ENCODE data around the gene CHFR.

Gene CHFR

DNA sequence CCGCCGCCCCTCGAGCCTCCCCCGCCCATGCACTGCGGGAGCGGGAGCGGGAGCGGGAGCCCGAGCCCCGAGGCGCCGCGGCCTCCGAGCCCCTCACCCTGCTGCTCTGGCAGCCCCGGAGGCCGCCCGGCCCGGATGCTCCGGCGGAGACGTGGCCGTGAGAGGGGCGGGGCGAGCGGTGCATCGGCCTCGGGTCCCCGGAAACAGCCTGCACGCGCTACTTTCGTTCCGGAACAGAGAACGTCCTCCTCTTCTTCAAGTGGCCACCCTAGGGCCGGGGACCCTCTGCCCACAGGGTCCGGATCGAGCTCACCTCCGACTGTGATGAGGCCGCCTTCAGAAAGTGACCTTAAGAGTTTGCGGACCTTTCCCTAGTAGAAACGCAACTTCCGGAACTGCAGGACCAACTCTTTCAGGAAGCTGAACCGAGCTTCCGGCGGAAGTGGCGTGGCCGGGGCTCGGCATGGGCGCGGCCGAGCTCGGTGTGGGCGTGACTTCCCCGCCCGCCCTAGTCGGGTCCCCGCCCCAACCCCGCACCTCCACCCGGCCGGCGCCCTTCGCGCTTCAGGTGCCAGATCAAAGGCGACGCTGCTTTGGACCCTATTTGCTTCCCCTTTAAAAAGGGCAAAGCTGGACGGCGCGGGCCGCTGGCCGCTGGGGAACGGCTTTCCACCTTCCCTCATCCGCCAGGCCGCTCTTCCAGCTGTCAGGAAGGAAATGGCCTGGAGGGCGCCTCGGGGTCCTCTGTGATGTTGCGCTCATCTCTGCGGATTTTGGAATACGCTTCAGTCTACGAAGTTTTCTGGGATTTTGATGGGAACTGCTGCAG lies 58.5 kb downstream of the CHFR start, which contains the start of gene GOLGA3:
Gene GOLGA3 (minus strand): TSS at position 164 of the 829 bp plus-strand sequence. CDS start 6,741 bp downstream, outside the sequence.
- peak; percentile 94 for DNase-seq (ENCODE audit: low read depth)
- TF ChIP-seq, protein P1, sequence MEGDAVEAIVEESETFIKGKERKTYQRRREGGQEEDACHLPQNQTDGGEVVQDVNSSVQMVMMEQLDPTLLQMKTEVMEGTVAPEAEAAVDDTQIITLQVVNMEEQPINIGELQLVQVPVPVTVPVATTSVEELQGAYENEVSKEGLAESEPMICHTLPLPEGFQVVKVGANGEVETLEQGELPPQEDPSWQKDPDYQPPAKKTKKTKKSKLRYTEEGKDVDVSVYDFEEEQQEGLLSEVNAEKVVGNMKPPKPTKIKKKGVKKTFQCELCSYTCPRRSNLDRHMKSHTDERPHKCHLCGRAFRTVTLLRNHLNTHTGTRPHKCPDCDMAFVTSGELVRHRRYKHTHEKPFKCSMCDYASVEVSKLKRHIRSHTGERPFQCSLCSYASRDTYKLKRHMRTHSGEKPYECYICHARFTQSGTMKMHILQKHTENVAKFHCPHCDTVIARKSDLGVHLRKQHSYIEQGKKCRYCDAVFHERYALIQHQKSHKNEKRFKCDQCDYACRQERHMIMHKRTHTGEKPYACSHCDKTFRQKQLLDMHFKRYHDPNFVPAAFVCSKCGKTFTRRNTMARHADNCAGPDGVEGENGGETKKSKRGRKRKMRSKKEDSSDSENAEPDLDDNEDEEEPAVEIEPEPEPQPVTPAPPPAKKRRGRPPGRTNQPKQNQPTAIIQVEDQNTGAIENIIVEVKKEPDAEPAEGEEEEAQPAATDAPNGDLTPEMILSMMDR (conservative IDR thresholded peaks at IDR 0.05; ENCODE audit: low read length) = no peak
- H3K4me3 ChIP-seq (ENCODE audit: low read length) = peak within 1 kb of the TSS; percentile 98

DNA sequence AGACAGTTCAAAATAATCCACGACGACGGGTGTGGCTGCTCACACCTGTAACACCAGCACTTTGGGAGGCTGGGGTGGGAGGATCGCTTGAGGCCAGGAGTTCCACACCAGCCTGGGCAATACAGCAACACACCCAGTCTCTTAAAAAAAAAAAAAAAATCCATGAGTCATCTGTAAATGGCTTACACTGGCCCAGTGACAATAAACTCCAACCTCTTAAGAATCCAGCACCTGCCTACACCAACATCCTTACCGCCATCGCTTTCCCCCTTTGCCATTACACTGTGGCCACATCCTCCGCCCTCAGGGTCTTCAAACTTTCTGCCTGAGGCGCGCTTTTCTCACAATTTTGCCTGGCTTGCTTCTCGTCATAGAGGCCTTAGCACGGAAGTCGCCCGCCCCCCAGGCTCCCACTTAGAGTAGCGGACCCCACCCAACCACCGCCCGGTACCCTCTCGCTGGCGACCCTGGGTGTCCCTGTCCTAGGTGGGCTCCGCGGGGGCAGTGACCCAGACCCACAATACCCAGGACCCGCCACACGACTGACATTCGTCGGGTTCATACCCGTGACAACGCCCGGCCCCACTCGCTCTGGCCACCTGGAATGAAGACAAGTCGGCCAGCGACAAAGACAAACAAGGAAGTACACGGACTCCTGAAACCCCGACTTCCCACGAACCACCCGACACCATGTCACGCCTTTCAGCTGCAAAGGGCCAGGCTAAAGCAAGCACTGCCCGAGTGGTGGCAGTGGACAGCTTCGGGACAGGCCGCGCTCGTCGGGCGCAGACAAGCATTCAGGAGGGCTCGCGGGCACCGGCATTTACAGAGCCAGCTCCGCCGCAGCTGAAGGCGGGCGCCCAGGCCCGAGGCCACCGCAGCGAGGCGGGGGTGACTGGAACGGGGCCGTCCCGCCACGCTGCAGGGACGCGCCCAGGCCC lies 59.4 kb downstream of the CHFR start:
- peak overlapping the region; percentile 98 for H3K4me3 ChIP-seq (ENCODE audit: low read length)
- TF ChIP-seq, protein P1 (conservative IDR thresholded peaks at IDR 0.05; ENCODE audit: low read length) = no peak
- peak; percentile 80 for DNase-seq (ENCODE audit: low read depth)

DNA sequence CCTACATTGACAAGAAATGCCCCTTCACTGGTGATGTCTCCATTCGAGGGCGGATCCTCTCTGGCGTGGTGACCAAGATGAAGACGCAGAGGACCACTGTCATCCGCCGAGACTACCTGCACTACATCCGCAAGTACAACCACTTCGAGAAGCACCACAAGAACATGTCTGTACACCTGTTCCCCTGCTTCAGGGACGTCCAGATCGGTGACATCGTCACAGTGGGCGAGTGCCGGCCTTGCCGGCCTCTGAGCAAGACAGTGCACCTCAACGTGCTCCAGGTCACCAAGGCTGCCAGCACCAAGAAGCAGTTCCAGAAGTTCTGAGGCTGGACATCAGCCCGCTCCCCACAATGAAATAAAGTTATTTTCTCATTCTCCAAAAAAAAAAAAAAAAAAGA lies 61.5 kb downstream of the CHFR start:
- TF ChIP-seq, protein P1 (conservative IDR thresholded peaks at IDR 0.05; ENCODE audit: low read length) = no peak
- no peak overlapping the region for H3K4me3 ChIP-seq (ENCODE audit: low read length)
- no peak for DNase-seq (ENCODE audit: low read depth)

DNA sequence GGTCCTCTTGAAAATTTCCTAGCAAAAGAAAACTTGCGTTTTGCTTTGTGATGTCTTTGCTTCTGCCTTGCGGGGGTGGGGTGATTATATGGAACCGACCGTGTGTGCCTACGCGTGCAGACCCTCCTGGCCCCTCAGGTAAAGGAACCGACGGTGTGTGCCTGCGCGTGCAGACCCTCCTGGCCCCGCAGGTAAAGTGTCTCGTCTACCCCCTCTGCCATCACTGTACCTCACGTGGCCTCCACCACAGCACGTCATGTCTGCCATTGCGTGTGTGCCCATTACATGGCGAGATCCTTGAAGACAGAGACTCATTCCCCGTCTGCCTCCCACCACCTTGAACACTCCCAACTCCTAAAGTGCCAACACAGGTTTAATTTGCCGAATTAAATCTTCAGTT lies 62.3 kb downstream of the CHFR start:
- TF ChIP-seq, protein P1 (conservative IDR thresholded peaks at IDR 0.05; ENCODE audit: low read length) = no peak
- no peak for DNase-seq (ENCODE audit: low read depth)
- no peak overlapping the region for H3K4me3 ChIP-seq (ENCODE audit: low read length)

DNA sequence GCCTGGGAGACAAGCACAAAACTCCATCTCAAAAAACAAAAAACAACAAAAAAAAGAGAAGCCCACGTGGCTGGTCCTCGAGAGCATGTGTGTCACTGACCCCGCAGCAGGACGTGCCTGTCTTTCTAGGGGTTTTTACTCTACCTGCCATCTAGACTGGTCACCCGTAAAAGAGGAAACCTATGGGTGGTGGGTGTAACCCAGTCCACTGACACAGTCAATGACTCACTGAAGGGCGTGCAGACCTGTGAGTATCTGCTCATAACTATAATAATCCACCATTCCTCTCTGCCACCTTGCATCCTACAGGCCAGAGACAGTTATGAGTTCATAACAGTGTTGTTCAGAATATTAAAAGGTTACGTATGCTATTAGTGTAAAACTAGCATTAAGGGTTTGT lies 63.4 kb downstream of the CHFR start:
- TF ChIP-seq, protein P1 (conservative IDR thresholded peaks at IDR 0.05; ENCODE audit: low read length) = no peak
- H3K4me3 ChIP-seq (ENCODE audit: low read length) = no peak overlapping the region
- DNase-seq (ENCODE audit: low read depth) = no peak

DNA sequence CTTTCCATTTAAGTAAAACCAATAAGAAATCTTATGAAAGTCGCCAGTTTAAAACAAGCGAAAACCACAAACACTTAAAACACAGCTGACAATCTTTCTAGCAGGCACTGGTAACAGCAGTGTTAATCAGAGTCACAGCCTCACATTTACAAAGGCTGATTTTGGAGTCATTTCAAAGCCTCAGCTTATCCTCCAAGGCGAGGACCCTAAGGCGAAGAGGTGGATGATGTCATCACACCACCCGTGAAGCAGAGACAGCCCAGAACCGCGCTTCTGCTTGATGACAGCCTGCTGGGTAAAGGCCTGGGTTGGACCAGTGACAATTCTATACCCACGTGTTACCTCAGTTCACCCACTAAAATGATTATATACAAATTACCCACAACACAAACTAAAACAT lies 68.8 kb downstream of the CHFR start:
- no peak for DNase-seq (ENCODE audit: low read depth)
- TF ChIP-seq, protein P1 (conservative IDR thresholded peaks at IDR 0.05; ENCODE audit: low read length) = no peak
- H3K4me3 ChIP-seq (ENCODE audit: low read length) = no peak overlapping the region

All from AG10803 (cell line).